GM19239 (cell line): ENCODE results near the gene TBX21.
"Not testable (repeated sequence)": the region's sequence is repeated elsewhere in the genome, so short reads cannot be mapped to it uniquely, and the experiment has no call there.

Experiments
- DNase-seq: peaks from one replicate; pipeline ENCODE4 v3.0.0; 2011; ENCODE audit warnings: low spot score; ENCODE audit not compliant: insufficient read length
- FAIRE-seq: peaks from 2 replicates; lab custom pipeline; 2011; peaks lifted over from hg19 to GRCh38; lab: Jason Lieb, UNC

The TBX21 gene

GRCh38 chr17:47726796-47727703 lies 6.0 kb upstream of the TBX21 start:
- FAIRE-seq (no peak), DNase-seq (no peak)

- no peak for FAIRE-seq
- DNase-seq = no peak
Measured at GRCh38 chr17:47727704-47728036, 5.4 kb upstream of the TBX21 start.

- DNase-seq = no peak
- no peak for FAIRE-seq
Measured at GRCh38 chr17:47728214-47728877, 4.7 kb upstream of the TBX21 start.

- DNase-seq (no peak), FAIRE-seq (no peak)
Measured at GRCh38 chr17:47729476-47729875, 3.6 kb upstream of the TBX21 start.

GRCh38 chr17:47730681-47731080 lies 2.4 kb upstream of the TBX21 start:
- DNase-seq (no peak), FAIRE-seq (no peak)

GRCh38 chr17:47731396-47731795 lies 1.6 kb upstream of the TBX21 start:
- DNase-seq (no peak), FAIRE-seq (peak; percentile 61)

- peak; percentile 48 for FAIRE-seq
- DNase-seq = no peak
Measured at GRCh38 chr17:47732399-47733046, 513 bp upstream of the TBX21 start.

GRCh38 chr17:47733674-47734410 lies 806 bp downstream of the TBX21 start:
- DNase-seq (no peak), FAIRE-seq (peak; percentile 37)

- FAIRE-seq (no peak), DNase-seq (no peak)
Measured at GRCh38 chr17:47735139-47735464, 2.1 kb downstream of the TBX21 start.

- peak; percentile 96 for FAIRE-seq
Measured at GRCh38 chr17:47735536-47736011, 2.5 kb downstream of the TBX21 start.

GRCh38 chr17:47736501-47737495 lies 3.8 kb downstream of the TBX21 start:
- no peak for DNase-seq

More at GRCh38 chr17:47735536-47736011, 2.5 kb downstream of the TBX21 start:
- DNase-seq = peak; percentile 65

GRCh38 chr17:47738178-47738577 lies 5.1 kb downstream of the TBX21 start:
- no peak for FAIRE-seq
- DNase-seq = no peak

More at GRCh38 chr17:47736501-47737495, 3.8 kb downstream of the TBX21 start:
- peak; percentile 47 for FAIRE-seq

- no peak for FAIRE-seq
- DNase-seq = no peak
Measured at GRCh38 chr17:47739150-47739549, 6.1 kb downstream of the TBX21 start.

- FAIRE-seq, DNase-seq: not testable (repeated sequence)
Measured at GRCh38 chr17:47739945-47740344, 6.9 kb downstream of the TBX21 start.

- FAIRE-seq (no peak), DNase-seq (no peak)
Measured at GRCh38 chr17:47741109-47741792, 8.2 kb downstream of the TBX21 start.

- no peak for FAIRE-seq
- DNase-seq = no peak
Measured at GRCh38 chr17:47741793-47742145, 8.7 kb downstream of the TBX21 start.

- DNase-seq = no peak
- FAIRE-seq = no peak
Measured at GRCh38 chr17:47742319-47743181, 9.5 kb downstream of the TBX21 start.
